Ovary (tissue), 3 donors: ENCODE results near the gene MRPL34.

Experiments
- EP300 ChIP-seq: sonication (generic); formaldehyde crosslinking; IDR thresholded peaks from one replicate; pipeline ENCODE4 v1.6.1; 2017; ENCODE audit warnings: antibody characterized with exemption
- POLR2A ChIP-seq: fragments of 450-650 bp; IDR thresholded peaks from one replicate; pipeline ENCODE4 v1.6.1; 2017; ENCODE audit warnings: antibody characterized with exemption, mild to moderate bottlenecking, moderate library complexity
- TF ChIP-seq, protein P1 (sequence below), 3 donors: fragments of 450-650 bp in 2 of 3; fragments of 200-600 bp in 1 of 3; IDR thresholded peaks; one replicate each; pipeline versions ENCODE4 v1.5.1 to v1.8.0; 2016 to 2022; ENCODE audit warnings: antibody characterized with exemption in 3 of 3, mild to moderate bottlenecking in 1 of 3
- donor health status: DM: no; HTN: no; CAD: no.

DNA sequence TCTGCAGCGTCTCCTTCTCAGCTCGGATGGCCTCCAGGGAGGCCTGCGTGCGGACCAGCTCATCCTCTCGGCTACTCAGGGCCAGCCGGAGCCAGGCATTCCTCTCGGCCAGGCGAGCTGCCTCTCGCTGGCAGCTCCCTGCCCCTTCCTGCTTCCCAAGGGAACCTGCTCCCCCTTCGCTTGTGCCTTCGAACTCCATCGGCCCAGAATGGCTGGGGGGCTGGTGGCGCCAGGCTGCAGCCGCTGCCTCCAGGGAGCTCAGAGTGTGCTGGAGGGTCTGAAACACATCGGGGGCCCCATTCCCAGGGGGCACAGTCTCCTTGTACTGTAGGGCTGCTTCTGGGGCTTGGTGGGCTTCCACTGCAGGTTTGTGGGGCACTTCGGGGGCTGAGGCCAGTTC is 43.1 kb upstream of the MRPL34 start:
- TF ChIP-seq, protein P1, sequence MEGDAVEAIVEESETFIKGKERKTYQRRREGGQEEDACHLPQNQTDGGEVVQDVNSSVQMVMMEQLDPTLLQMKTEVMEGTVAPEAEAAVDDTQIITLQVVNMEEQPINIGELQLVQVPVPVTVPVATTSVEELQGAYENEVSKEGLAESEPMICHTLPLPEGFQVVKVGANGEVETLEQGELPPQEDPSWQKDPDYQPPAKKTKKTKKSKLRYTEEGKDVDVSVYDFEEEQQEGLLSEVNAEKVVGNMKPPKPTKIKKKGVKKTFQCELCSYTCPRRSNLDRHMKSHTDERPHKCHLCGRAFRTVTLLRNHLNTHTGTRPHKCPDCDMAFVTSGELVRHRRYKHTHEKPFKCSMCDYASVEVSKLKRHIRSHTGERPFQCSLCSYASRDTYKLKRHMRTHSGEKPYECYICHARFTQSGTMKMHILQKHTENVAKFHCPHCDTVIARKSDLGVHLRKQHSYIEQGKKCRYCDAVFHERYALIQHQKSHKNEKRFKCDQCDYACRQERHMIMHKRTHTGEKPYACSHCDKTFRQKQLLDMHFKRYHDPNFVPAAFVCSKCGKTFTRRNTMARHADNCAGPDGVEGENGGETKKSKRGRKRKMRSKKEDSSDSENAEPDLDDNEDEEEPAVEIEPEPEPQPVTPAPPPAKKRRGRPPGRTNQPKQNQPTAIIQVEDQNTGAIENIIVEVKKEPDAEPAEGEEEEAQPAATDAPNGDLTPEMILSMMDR (IDR thresholded peaks at IDR 0.05) = no peak
- TF ChIP-seq POLR2A (no peak), EP300 (no peak)
